ENCODE measurements around the gene AMIGO1.

DNA sequence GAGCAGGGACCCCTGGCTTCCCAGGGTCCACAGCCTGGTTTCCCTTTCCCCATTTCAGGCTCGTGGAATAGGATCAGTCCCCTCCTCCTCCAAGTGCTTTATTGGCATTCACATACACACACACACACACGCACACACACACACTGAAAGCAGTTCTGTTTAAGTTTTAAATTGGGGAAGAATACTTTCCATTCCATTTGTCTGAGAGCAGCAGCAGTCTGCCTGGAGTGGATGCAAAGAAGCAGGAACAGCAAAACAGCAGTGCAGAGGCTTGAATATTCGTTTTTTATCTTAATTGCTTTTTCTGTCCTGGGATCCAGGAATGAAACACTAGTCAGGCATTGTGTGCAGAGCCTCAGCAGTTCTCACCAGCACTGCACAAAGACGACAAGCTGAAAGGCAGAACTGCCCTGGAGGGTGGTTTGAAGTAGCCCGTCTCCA is 8.6 kb downstream of the AMIGO1 start:
- TF ChIP-seq CTCF (IDR thresholded peaks at IDR 0.05; ENCODE audit: insufficient read depth, low read length) (no peak), GABPA (IDR thresholded peaks at IDR 0.05; ENCODE audit: low read depth) (no peak), POLR2AphosphoS5 (IDR thresholded peaks at IDR 0.05; ENCODE audit: low read depth) (no peak)
- TF ChIP-seq, protein P1, sequence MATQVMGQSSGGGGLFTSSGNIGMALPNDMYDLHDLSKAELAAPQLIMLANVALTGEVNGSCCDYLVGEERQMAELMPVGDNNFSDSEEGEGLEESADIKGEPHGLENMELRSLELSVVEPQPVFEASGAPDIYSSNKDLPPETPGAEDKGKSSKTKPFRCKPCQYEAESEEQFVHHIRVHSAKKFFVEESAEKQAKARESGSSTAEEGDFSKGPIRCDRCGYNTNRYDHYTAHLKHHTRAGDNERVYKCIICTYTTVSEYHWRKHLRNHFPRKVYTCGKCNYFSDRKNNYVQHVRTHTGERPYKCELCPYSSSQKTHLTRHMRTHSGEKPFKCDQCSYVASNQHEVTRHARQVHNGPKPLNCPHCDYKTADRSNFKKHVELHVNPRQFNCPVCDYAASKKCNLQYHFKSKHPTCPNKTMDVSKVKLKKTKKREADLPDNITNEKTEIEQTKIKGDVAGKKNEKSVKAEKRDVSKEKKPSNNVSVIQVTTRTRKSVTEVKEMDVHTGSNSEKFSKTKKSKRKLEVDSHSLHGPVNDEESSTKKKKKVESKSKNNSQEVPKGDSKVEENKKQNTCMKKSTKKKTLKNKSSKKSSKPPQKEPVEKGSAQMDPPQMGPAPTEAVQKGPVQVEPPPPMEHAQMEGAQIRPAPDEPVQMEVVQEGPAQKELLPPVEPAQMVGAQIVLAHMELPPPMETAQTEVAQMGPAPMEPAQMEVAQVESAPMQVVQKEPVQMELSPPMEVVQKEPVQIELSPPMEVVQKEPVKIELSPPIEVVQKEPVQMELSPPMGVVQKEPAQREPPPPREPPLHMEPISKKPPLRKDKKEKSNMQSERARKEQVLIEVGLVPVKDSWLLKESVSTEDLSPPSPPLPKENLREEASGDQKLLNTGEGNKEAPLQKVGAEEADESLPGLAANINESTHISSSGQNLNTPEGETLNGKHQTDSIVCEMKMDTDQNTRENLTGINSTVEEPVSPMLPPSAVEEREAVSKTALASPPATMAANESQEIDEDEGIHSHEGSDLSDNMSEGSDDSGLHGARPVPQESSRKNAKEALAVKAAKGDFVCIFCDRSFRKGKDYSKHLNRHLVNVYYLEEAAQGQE (IDR thresholded peaks at IDR 0.05; ENCODE audit: insufficient replicate concordance, low read depth), result no peak

All from HL-60 (cell line).